ENCODE results near the gene CPEB1.
"Not testable (repeated sequence)": the region's sequence is repeated elsewhere in the genome, so short reads cannot be mapped to it uniquely, and the experiment has no call there.

GRCh38 chr15:82500772-82501171 lies 146.4 kb downstream of the CPEB1 start:
- TF ChIP-seq RFX5 (IDR thresholded peaks at IDR 0.05); POLR2A (IDR thresholded peaks at IDR 0.05; ENCODE audit: low read length): not testable (repeated sequence)

Measured in A549 (cell line).